K562 (cell line): ENCODE data around the gene GPR32. TPM values are rescaled to one million over a fixed set of nuclear protein-coding genes. Genes with fewer than 3 reads are reported as not detected.

ENCODE experiments used
- ATAC-seq: fragments of 200-7000 bp; cut with Tn5 transposase; 3 replicates; pipeline ENCODE4 v1.9.1; 2020; ENCODE audit warnings: moderate library complexity
- BruUV-seq: library from RNA; stranded (reverse); fragments of 400-500 nt; replicated peaks from 2 replicates; lab custom pipeline; 2021; lab: Mats Ljungman, UMichigan
- CTCF ChIA-PET: fragments of 300-600 bp; formaldehyde crosslinking; extraction: SDS; loops from one replicate; lab custom pipeline; 2021; ENCODE audit warnings: low intra/inter-chr PET ratio; lab: Yijun Ruan, JAX
- POLR2A ChIA-PET: fragments of 300-600, 350-650 bp; sonication (Branson Sonifier 250); formaldehyde crosslinking; extraction: SDS; loops from one replicate; lab custom pipeline; 2021; ENCODE audit warnings: antibody characterized with exemption, inconsistent platforms; lab: Yijun Ruan, JAX
- DNase-seq, 4 experiments: peaks; one replicate each; pipeline versions ENCODE4 v3.0.0 to v3.0.0-alpha.2; 2011 to 2018; ENCODE audit warnings: low spot score in 3 of 4, mixed read lengths in 3 of 4; ENCODE audit errors: extremely low read depth in 1 of 4
- FAIRE-seq: peaks from 2 replicates; lab custom pipeline; 2011; peaks lifted over from hg19 to GRCh38; lab: Jason Lieb, UNC
- H2AFZ ChIP-seq: 2 replicates; pipeline ENCODE4 v1.6.0; 2011; ENCODE audit warnings: low read depth, low read length, control low read depth, inconsistent platforms
- H3K27ac ChIP-seq: fragments of 200-600 bp; 3 replicates; pipeline ENCODE4 v1.8.0; 2011; ENCODE audit warnings: low read depth, mild to moderate bottlenecking, control low read depth, inconsistent platforms, low read length, moderate library complexity, mixed read lengths; ENCODE audit errors: extremely low read depth
- H3K27me3 ChIP-seq, 2 experiments: fragments of 300-600 bp in 1 of 2; 2 replicates in 1 of 2; 3 replicates in 1 of 2; pipeline versions ENCODE4 v1.6.0 to v1.8.0; 2011; ENCODE audit warnings: inconsistent platforms in 2 of 2, low read length in 2 of 2, mild to moderate bottlenecking in 1 of 2, mixed read lengths in 1 of 2, moderate library complexity in 1 of 2; ENCODE audit not compliant: control insufficient read depth in 2 of 2, insufficient read depth in 2 of 2
- H3K36me3 ChIP-seq: fragments of 300-600 bp; 3 replicates; pipeline ENCODE4 v1.8.0; 2011; ENCODE audit warnings: mild to moderate bottlenecking, low read length, inconsistent platforms; ENCODE audit not compliant: control insufficient read depth, insufficient read depth
- H3K4me1 ChIP-seq, 2 experiments: fragments of 200-600 bp in 1 of 2; replicated peaks in 1 of 2; 2 replicates in 1 of 2; 3 replicates in 1 of 2; pipeline versions ENCODE4 v1.5.1 to v1.8.0; 2011; ENCODE audit warnings: inconsistent platforms in 2 of 2, low read length in 2 of 2, mild to moderate bottlenecking in 1 of 2, mixed read lengths in 1 of 2, moderate library complexity in 1 of 2; ENCODE audit not compliant: control insufficient read depth in 2 of 2, insufficient read depth in 2 of 2
- H3K4me2 ChIP-seq: 2 replicates; pipeline ENCODE4 v1.6.1; 2011; ENCODE audit warnings: low read length, control low read depth, inconsistent platforms, mixed read lengths; ENCODE audit not compliant: insufficient read depth
- H3K4me3 ChIP-seq: fragments of 200-600 bp; sonication (generic), shearing (Covaris generic); 2 replicates; pipeline ENCODE4 v1.5.1; 2016; ENCODE audit warnings: control low read depth, inconsistent platforms
- H3K79me2 ChIP-seq: fragments of 200-600 bp; 3 replicates; pipeline ENCODE4 v1.8.0; 2011; ENCODE audit warnings: low read length, inconsistent platforms; ENCODE audit not compliant: control insufficient read depth, insufficient read depth
- H3K9ac ChIP-seq, 2 experiments: 2 replicates each; pipeline versions ENCODE4 v1.6.0 to v1.6.1; 2011; ENCODE audit warnings: low read depth in 2 of 2, low read length in 2 of 2, control low read depth in 1 of 2, inconsistent platforms in 1 of 2, mild to moderate bottlenecking in 1 of 2, mixed read lengths in 1 of 2; ENCODE audit not compliant: insufficient read depth in 1 of 2
- H3K9me1 ChIP-seq: one replicate; pipeline ENCODE4 v1.6.0; 2011; ENCODE audit warnings: inconsistent platforms, mild to moderate bottlenecking, low read length, moderate library complexity; ENCODE audit not compliant: control insufficient read depth, insufficient read depth
- H3K9me3 ChIP-seq: replicated peaks from 2 replicates; pipeline ENCODE4 v1.5.1; 2011; ENCODE audit warnings: low read depth, low read length, inconsistent platforms; ENCODE audit not compliant: control insufficient read depth, insufficient read depth
- H4K20me1 ChIP-seq: replicated peaks from 2 replicates; pipeline ENCODE4 v1.6.1; 2011; ENCODE audit warnings: low read length, inconsistent platforms, mixed read lengths; ENCODE audit not compliant: control insufficient read depth, insufficient read depth
- ARID3A ChIP-seq: IDR thresholded peaks from 2 replicates; pipeline ENCODE4 v1.6.1; 2012; ENCODE audit warnings: low read depth, low read length, improper control_type of control experiment, borderline replicate concordance
- ARID4B ChIP-seq: sonication (generic); formaldehyde crosslinking; IDR thresholded peaks from 2 replicates; pipeline ENCODE4 v1.8.0; 2022; ENCODE audit warnings: mild to moderate bottlenecking, missing genetic modification reagents
- HNRNPLL ChIP-seq: fragments of 200-400 bp; formaldehyde crosslinking; IDR thresholded peaks from 2 replicates; pipeline ENCODE4 v1.6.1; 2017; ENCODE audit warnings: low read length, low read depth, mild to moderate bottlenecking; ENCODE audit not compliant: poor library complexity, severe bottlenecking
- ILF3 ChIP-seq: fragments of 450-650 bp; IDR thresholded peaks from 2 replicates; pipeline ENCODE4 v1.6.1; 2018; ENCODE audit warnings: antibody characterized with exemption, mild to moderate bottlenecking, moderate library complexity, borderline replicate concordance
- MEF2A ChIP-seq: IDR thresholded peaks from 2 replicates; pipeline ENCODE4 v1.6.1; 2011; ENCODE audit warnings: low read depth, mild to moderate bottlenecking, low read length, moderate library complexity; ENCODE audit not compliant: control insufficient read depth
- POLR2A ChIP-seq: fragments of 450-650 bp; conservative IDR thresholded peaks from 2 replicates; pipeline ENCODE4 v1.6.1; 2016
- POLR2AphosphoS2 ChIP-seq: IDR thresholded peaks from 2 replicates; pipeline ENCODE4 v1.6.1; 2012; ENCODE audit warnings: low read length, improper control_type of control experiment
- POLR2AphosphoS5 ChIP-seq: IDR thresholded peaks from 2 replicates; pipeline ENCODE4 v1.6.1; 2011; ENCODE audit warnings: mild to moderate bottlenecking, low read depth, low read length, moderate library complexity; ENCODE audit not compliant: control insufficient read depth, insufficient read depth
- SMAD4 ChIP-seq: fragments of 250-450 bp; sonication (Bioruptor Pico); conservative IDR thresholded peaks from 2 replicates; pipeline ENCODE4 v1.8.0; 2021; ENCODE audit warnings: inconsistent platforms, mild to moderate bottlenecking, moderate library complexity
- TAF15 ChIP-seq: fragments of 200-400 bp; formaldehyde crosslinking; IDR thresholded peaks from 2 replicates; pipeline ENCODE4 v1.6.1; 2017; ENCODE audit warnings: mild to moderate bottlenecking, low read depth, low read length, moderate library complexity
- THRB ChIP-seq: fragments of 450-650 bp; formaldehyde crosslinking; conservative IDR thresholded peaks from 2 replicates; pipeline ENCODE4 v1.4.0; 2022; ENCODE audit warnings: mild to moderate bottlenecking, missing genetic modification characterization
- ZNF263 ChIP-seq: sonication (generic); formaldehyde crosslinking; IDR thresholded peaks from 2 replicates; pipeline ENCODE4 v1.8.0; 2022; ENCODE audit warnings: mild to moderate bottlenecking, missing genetic modification reagents, borderline replicate concordance
- ZNF507 ChIP-seq: conservative IDR thresholded peaks from 2 replicates; pipeline ENCODE4 v1.6.1; 2017; ENCODE audit warnings: missing genetic modification characterization, missing compliant biosample characterization
- WGBS: fragments of 100-300 bp; shearing (Covaris generic); methylation state at CpG from one replicate; pipeline ENCODE4 v1.1.6; 2016; ENCODE audit warnings: low coverage, mixed read lengths; ENCODE audit not compliant: insufficient coverage; ENCODE audit errors: missing lambda C conversion rate; 5-methylcytosine and 5-hydroxymethylcytosine counted together
- in situ Hi-C: fragments of 300-500 bp; cut with MboI; formaldehyde crosslinking; loops from 4 replicates; pipeline ENCODE4 v1.15.0; 2018; ENCODE audit warnings: inconsistent platforms, mixed read lengths
- intact Hi-C: fragments of 100-400 bp; cut with micrococcal nuclease; formaldehyde crosslinking; loops from 2 replicates; pipeline ENCODE4 v1.14.2; 2022
- polyA plus RNA-seq, 8 experiments: library from polyadenylated mRNA; depleted of rRNA in 4 of 8; stranded (reverse) in 5 of 8; unstranded in 3 of 8; fragments of >200 nt; fragmentation: Nextera tagmentation in 2 of 8; fragmentation: Illumina TruSeq in 1 of 8; extraction: Ambion mirVana in 2 of 8; extraction: Trizol in 1 of 8; gene quantifications; 2 replicates each; pipeline versions ENCODE4 v1.2.1 to v1.2.3, GENCODE V29; 2011 to 2014; ENCODE audit warnings: inconsistent platforms in 1 of 8, missing spikeins in 1 of 8
- total RNA-seq, 7 experiments: library from RNA; depleted of rRNA in 6 of 7; stranded (reverse); fragments of >200 nt in 6 of 7; fragmentation: Illumina TruSeq in 2 of 7; extraction: Trizol in 2 of 7; gene quantifications; 2 replicates each; pipeline versions ENCODE4 v1.2.1 to v1.2.3, GENCODE V29; 2011 to 2021; ENCODE audit warnings: low replicate concordance in 1 of 7

Gene GPR32
- total and polyA plus RNA-seq, 9 of the 15 experiments (the other 6 are each of a cell fraction or from before 2014, with no cell fraction given) = not detected

- CTCF ChIA-PET = no interaction called here
- in situ Hi-C loops = no loop called here
- peaks cover 20% of the 10 kb centered on the region for H3K79me2 ChIP-seq
- TF ChIP-seq POLR2AphosphoS2 (peak; percentile 86), HNRNPLL (no peak), ARID3A (no peak), POLR2AphosphoS5 (peak; percentile 21; the same call in 1 of the 2 replicates), POLR2A (peak; percentile 57), MEF2A (no peak), ZNF263 (CRISPR knock-in tag) (0 out of 2 replicates have a peak, but pooled peaks have one; percentile 50), ZNF507 (no peak), SMAD4 (CRISPR knock-in tag) (no peak), THRB (CRISPR knock-in tag) (no peak), ILF3 (peak; percentile 19; the same call in 1 of the 2 replicates), TAF15 (no peak), ARID4B (CRISPR knock-in tag) (no peak)
Observed at GRCh38 chr19:50796634-50797428, 26.6 kb downstream of the GPR32 start.

More at GRCh38 chr19:50796634-50797428, 26.6 kb downstream of the GPR32 start:
- H3K4me1 ChIP-seq = peaks cover 10 to 65% of the 10 kb centered on the region in 2 experiments; a peak in 4 of 5 replicates
- intact Hi-C loops = no loop called here
- peaks cover 61% of the 10 kb centered on the region for H3K36me3 ChIP-seq
- FAIRE-seq (no peak), DNase-seq (no peak), ATAC-seq (peak; percentile 44)
- no peak overlapping the region for H2AFZ ChIP-seq
- 82% methylated on average over 8 of the region's 8 CpGs for WGBS
- no peak overlapping the region for H3K27ac ChIP-seq
- no peak overlapping the region for H3K4me2 ChIP-seq
- peaks cover 15% of the 10 kb centered on the region for H3K9me1 ChIP-seq
- H3K9me3 ChIP-seq = no peaks in the 10 kb centered on the region
- H3K9ac ChIP-seq = peak overlapping the region in 1 of 2 experiments; percentile 76; a peak in 2 of 4 replicates
- POLR2A ChIA-PET = interaction anchor here (0.5 to 3.7 kb wide), 22 partner anchors 7 to 468 kb away, joined by 3 to 58 read pairs (median 4); partner anchors contain the start of genes KCNC3 and KLK3
- no peak overlapping the region for H3K4me3 ChIP-seq
- H3K27me3 ChIP-seq = no peaks in the 10 kb centered on the region
- peaks cover 47% of the 10 kb centered on the region for H4K20me1 ChIP-seq
- no TSS peak for BruUV-seq
